NCI-H748 (cell line): ENCODE measurements around the gene TBXAS1.
"Not testable (repeated sequence)": the region's sequence is repeated elsewhere in the genome, so short reads cannot be mapped to it uniquely, and the experiment has no call there.

Experiments used
- DNase-seq: peaks from one replicate; lab custom pipeline; 2025; ENCODE audit not compliant: unreplicated experiment; lab: John Stamatoyannopoulos, UW

TBXAS1 gene

GRCh38 chr7:139825666-139826290 is 3.3 kb upstream of the TBXAS1 start:
- no peak for DNase-seq

GRCh38 chr7:139827042-139827441 is 2.0 kb upstream of the TBXAS1 start:
- peak; percentile 5 for DNase-seq

GRCh38 chr7:139828446-139828845 is 618 bp upstream of the TBXAS1 start:
- no peak for DNase-seq

GRCh38 chr7:139829775-139830117 is 682 bp downstream of the TBXAS1 start:
- no peak for DNase-seq

- DNase-seq, result no peak
Observed at GRCh38 chr7:139830292-139830691, 1.2 kb downstream of the TBXAS1 start.

- no peak for DNase-seq
Observed at GRCh38 chr7:139830782-139831501, 1.9 kb downstream of the TBXAS1 start.

- not testable (repeated sequence) for DNase-seq
Observed at GRCh38 chr7:139835848-139836247, 6.8 kb downstream of the TBXAS1 start.

- not testable (repeated sequence) for DNase-seq
Observed at GRCh38 chr7:139837291-139837690, 8.2 kb downstream of the TBXAS1 start.

GRCh38 chr7:139838276-139838675 is 9.2 kb downstream of the TBXAS1 start:
- DNase-seq, result no peak

GRCh38 chr7:139838876-139839275 is 9.8 kb downstream of the TBXAS1 start:
- DNase-seq, result no peak

GRCh38 chr7:139840776-139841175 is 11.7 kb downstream of the TBXAS1 start:
- no peak for DNase-seq

- DNase-seq, result no peak
Observed at GRCh38 chr7:139842401-139843210, 13.5 kb downstream of the TBXAS1 start.

GRCh38 chr7:139843211-139843537 is 14.1 kb downstream of the TBXAS1 start:
- DNase-seq, result not testable (repeated sequence)

- DNase-seq, result no peak
Observed at GRCh38 chr7:139844779-139845442, 15.8 kb downstream of the TBXAS1 start.

GRCh38 chr7:139845443-139845805 is 16.4 kb downstream of the TBXAS1 start:
- no peak for DNase-seq

- no peak for DNase-seq
Observed at GRCh38 chr7:139846297-139846696, 17.2 kb downstream of the TBXAS1 start.

GRCh38 chr7:139848274-139848673 is 19.2 kb downstream of the TBXAS1 start:
- DNase-seq, result no peak

GRCh38 chr7:139850906-139851305 is 21.8 kb downstream of the TBXAS1 start:
- no peak for DNase-seq

GRCh38 chr7:139851770-139852481 is 22.9 kb downstream of the TBXAS1 start:
- DNase-seq, result no peak

GRCh38 chr7:139852482-139852845 is 23.4 kb downstream of the TBXAS1 start:
- DNase-seq, result no peak

GRCh38 chr7:139853506-139854123 is 24.6 kb downstream of the TBXAS1 start:
- DNase-seq, result no peak
